Liver (tissue), 3 donors: ENCODE data around the gene CTBS.
A peak's percentile ranks its signal among the peaks of the same experiment; 100 is the strongest.

Experiments
- FOXA1 ChIP-seq: IDR thresholded peaks from 2 replicates; pipeline ENCODE4 v1.6.1; 2016; ENCODE audit warnings: antibody characterized with exemption
- HNF4G ChIP-seq: IDR thresholded peaks from 2 replicates; pipeline ENCODE4 v1.6.1; 2016; ENCODE audit warnings: antibody characterized with exemption
- JUND ChIP-seq, 2 donors: IDR thresholded peaks; 2 replicates each; pipeline ENCODE4 v1.6.1; 2016; ENCODE audit warnings: antibody characterized with exemption in 2 of 2
- SP1 ChIP-seq: IDR thresholded peaks from 2 replicates; pipeline ENCODE4 v1.6.1; 2018; ENCODE audit warnings: antibody characterized with exemption, mild to moderate bottlenecking
- YY1 ChIP-seq: IDR thresholded peaks from 2 replicates; pipeline ENCODE4 v1.6.1; 2016; ENCODE audit warnings: antibody characterized with exemption, mild to moderate bottlenecking
- TF ChIP-seq, protein P1 (sequence below): fragments of 150-350 bp; IDR thresholded peaks from 2 replicates; pipeline ENCODE4 v1.5.1; 2017; ENCODE audit warnings: improper control_type of control experiment, low read depth, low read length; ENCODE audit not compliant: missing input control
- TF ChIP-seq, protein P2 (sequence below): IDR thresholded peaks from 2 replicates; pipeline ENCODE4 v1.6.1; 2016; ENCODE audit warnings: antibody characterized with exemption, mild to moderate bottlenecking
- donor health status: healthy.
- donor health status: healthy.

DNA sequence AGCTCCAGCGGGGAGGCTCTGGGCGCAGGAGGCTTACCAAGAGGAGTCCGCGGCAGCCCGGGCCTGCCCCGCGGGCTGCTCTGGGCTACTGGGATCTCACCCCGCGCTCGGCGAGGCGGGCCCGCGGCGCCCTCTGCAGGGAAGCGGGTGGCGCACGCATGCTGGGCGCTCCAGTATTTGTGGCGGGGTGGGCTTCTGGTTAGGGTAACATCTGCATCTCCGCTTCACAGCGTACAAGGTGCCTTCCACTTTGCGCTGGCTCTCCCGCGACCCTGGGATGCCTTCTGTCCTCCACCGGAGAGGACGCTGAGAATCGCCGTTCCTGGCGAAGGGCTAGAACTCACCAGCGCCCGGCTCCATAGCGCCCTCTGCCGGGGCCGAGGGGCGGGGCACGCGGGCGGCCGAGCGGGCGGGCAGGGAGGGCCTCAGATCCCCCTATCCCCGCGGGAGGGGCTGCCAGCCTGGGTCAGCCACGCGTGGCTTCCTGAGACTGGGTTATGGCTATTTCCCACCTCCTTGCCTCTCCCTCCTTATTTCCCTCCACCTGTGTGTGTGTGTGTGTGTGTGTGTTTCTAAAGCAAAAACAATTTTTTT lies 46.6 kb upstream of the CTBS start:
- TF ChIP-seq HNF4G: no peak
- TF ChIP-seq, protein P1, sequence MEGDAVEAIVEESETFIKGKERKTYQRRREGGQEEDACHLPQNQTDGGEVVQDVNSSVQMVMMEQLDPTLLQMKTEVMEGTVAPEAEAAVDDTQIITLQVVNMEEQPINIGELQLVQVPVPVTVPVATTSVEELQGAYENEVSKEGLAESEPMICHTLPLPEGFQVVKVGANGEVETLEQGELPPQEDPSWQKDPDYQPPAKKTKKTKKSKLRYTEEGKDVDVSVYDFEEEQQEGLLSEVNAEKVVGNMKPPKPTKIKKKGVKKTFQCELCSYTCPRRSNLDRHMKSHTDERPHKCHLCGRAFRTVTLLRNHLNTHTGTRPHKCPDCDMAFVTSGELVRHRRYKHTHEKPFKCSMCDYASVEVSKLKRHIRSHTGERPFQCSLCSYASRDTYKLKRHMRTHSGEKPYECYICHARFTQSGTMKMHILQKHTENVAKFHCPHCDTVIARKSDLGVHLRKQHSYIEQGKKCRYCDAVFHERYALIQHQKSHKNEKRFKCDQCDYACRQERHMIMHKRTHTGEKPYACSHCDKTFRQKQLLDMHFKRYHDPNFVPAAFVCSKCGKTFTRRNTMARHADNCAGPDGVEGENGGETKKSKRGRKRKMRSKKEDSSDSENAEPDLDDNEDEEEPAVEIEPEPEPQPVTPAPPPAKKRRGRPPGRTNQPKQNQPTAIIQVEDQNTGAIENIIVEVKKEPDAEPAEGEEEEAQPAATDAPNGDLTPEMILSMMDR: peak; percentile 67
- no peak for TF ChIP-seq YY1
- TF ChIP-seq JUND (IDR thresholded peaks at IDR 0.05): no peak
- no peak for TF ChIP-seq FOXA1
- TF ChIP-seq, protein P2, sequence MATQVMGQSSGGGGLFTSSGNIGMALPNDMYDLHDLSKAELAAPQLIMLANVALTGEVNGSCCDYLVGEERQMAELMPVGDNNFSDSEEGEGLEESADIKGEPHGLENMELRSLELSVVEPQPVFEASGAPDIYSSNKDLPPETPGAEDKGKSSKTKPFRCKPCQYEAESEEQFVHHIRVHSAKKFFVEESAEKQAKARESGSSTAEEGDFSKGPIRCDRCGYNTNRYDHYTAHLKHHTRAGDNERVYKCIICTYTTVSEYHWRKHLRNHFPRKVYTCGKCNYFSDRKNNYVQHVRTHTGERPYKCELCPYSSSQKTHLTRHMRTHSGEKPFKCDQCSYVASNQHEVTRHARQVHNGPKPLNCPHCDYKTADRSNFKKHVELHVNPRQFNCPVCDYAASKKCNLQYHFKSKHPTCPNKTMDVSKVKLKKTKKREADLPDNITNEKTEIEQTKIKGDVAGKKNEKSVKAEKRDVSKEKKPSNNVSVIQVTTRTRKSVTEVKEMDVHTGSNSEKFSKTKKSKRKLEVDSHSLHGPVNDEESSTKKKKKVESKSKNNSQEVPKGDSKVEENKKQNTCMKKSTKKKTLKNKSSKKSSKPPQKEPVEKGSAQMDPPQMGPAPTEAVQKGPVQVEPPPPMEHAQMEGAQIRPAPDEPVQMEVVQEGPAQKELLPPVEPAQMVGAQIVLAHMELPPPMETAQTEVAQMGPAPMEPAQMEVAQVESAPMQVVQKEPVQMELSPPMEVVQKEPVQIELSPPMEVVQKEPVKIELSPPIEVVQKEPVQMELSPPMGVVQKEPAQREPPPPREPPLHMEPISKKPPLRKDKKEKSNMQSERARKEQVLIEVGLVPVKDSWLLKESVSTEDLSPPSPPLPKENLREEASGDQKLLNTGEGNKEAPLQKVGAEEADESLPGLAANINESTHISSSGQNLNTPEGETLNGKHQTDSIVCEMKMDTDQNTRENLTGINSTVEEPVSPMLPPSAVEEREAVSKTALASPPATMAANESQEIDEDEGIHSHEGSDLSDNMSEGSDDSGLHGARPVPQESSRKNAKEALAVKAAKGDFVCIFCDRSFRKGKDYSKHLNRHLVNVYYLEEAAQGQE: no peak
- TF ChIP-seq SP1: no peak
